ENCODE results near the gene APBB2.

The APBB2 gene

GRCh38 chr4:40831146-40831907 lies 383.0 kb downstream of the APBB2 start:
- in situ Hi-C loops (cut with MboI; ENCODE audit: low sequenced_read_pairs, unreplicated experiment): no loop called here
- no peak for DNase-seq (ENCODE audit: low spot score)
- no peak for TF ChIP-seq CTCF (IDR thresholded peaks at IDR 0.05; ENCODE audit: borderline replicate concordance, control extremely low read depth, extremely low read depth, insufficient read depth, missing control alignments)

- in situ Hi-C loops (cut with MboI; ENCODE audit: low sequenced_read_pairs, unreplicated experiment): no loop called here
- no peak for DNase-seq (ENCODE audit: low spot score)
- TF ChIP-seq CTCF (IDR thresholded peaks at IDR 0.05; ENCODE audit: borderline replicate concordance, control extremely low read depth, extremely low read depth, insufficient read depth, missing control alignments): no peak
These were observed 384.8 kb downstream of the APBB2 start for GRCh38 chr4:40829586-40829985.

- in situ Hi-C loops (cut with MboI; ENCODE audit: low sequenced_read_pairs, unreplicated experiment): no loop called here
- TF ChIP-seq CTCF (IDR thresholded peaks at IDR 0.05; ENCODE audit: borderline replicate concordance, control extremely low read depth, extremely low read depth, insufficient read depth, missing control alignments): no peak
- DNase-seq (ENCODE audit: low spot score): no peak
These were observed 385.7 kb downstream of the APBB2 start for GRCh38 chr4:40828661-40829060.

GRCh38 chr4:40827758-40828157 lies 386.6 kb downstream of the APBB2 start:
- TF ChIP-seq CTCF (IDR thresholded peaks at IDR 0.05; ENCODE audit: borderline replicate concordance, control extremely low read depth, extremely low read depth, insufficient read depth, missing control alignments): no peak
- in situ Hi-C loops (cut with MboI; ENCODE audit: low sequenced_read_pairs, unreplicated experiment): no loop called here
- DNase-seq (ENCODE audit: low spot score): no peak

GRCh38 chr4:40826821-40827220 lies 387.5 kb downstream of the APBB2 start:
- in situ Hi-C loops (cut with MboI; ENCODE audit: low sequenced_read_pairs, unreplicated experiment): no loop called here
- no peak for DNase-seq (ENCODE audit: low spot score)
- no peak for TF ChIP-seq CTCF (IDR thresholded peaks at IDR 0.05; ENCODE audit: borderline replicate concordance, control extremely low read depth, extremely low read depth, insufficient read depth, missing control alignments)

- in situ Hi-C loops (cut with MboI; ENCODE audit: low sequenced_read_pairs, unreplicated experiment): no loop called here
- no peak for DNase-seq (ENCODE audit: low spot score)
- no peak for TF ChIP-seq CTCF (IDR thresholded peaks at IDR 0.05; ENCODE audit: borderline replicate concordance, control extremely low read depth, extremely low read depth, insufficient read depth, missing control alignments)
These were observed 389.1 kb downstream of the APBB2 start for GRCh38 chr4:40825014-40825838.

Measured in GM13976 (cell line).